GM18508 (cell line): ENCODE data around the gene CEACAM16.
"Not testable (repeated sequence)": the region's sequence is repeated elsewhere in the genome, so short reads cannot be mapped to it uniquely, and the experiment has no call there.

ENCODE experiments used
- ATAC-seq: cut with Tn5 transposase; IDR thresholded peaks from one replicate; pipeline ENCODE4 v1.9.1; 2021; ENCODE audit warnings: moderate number of reproducible peaks; ENCODE audit not compliant: insufficient read depth, unreplicated experiment

The CEACAM16 gene

GRCh38 chr19:44698492-44699201, at the start of gene CEACAM16:
Gene CEACAM16, plus strand, starts transcription at chr19:44699151. Its CDS starts 2,306 bp downstream, at chr19:44701457.
- ATAC-seq = no peak

GRCh38 chr19:44649578-44650145, 49.3 kb upstream of the CEACAM16 start:
- no peak for ATAC-seq

GRCh38 chr19:44653343-44653742, 45.6 kb upstream of the CEACAM16 start:
- no peak for ATAC-seq

- ATAC-seq = no peak
Observed at GRCh38 chr19:44653977-44654774, 44.8 kb upstream of the CEACAM16 start.

GRCh38 chr19:44657211-44657921, 41.6 kb upstream of the CEACAM16 start:
- no peak for ATAC-seq

- no peak for ATAC-seq
Observed at GRCh38 chr19:44658069-44658733, 40.8 kb upstream of the CEACAM16 start.

- ATAC-seq = no peak
Observed at GRCh38 chr19:44660081-44660480, 38.9 kb upstream of the CEACAM16 start.

- no peak for ATAC-seq
Observed at GRCh38 chr19:44661205-44661604, 37.7 kb upstream of the CEACAM16 start.

GRCh38 chr19:44661904-44662303, 37.0 kb upstream of the CEACAM16 start:
- ATAC-seq = no peak

- ATAC-seq = no peak
Observed at GRCh38 chr19:44662691-44663385, 36.1 kb upstream of the CEACAM16 start.

GRCh38 chr19:44663996-44664395, 35.0 kb upstream of the CEACAM16 start:
- ATAC-seq = no peak

GRCh38 chr19:44664976-44665375, 34.0 kb upstream of the CEACAM16 start:
- ATAC-seq = no peak

- no peak for ATAC-seq
Observed at GRCh38 chr19:44666852-44667556, 31.9 kb upstream of the CEACAM16 start.

- no peak for ATAC-seq
Observed at GRCh38 chr19:44668985-44669764, 29.8 kb upstream of the CEACAM16 start.

- ATAC-seq = not testable (repeated sequence)
Observed at GRCh38 chr19:44670027-44670426, 28.9 kb upstream of the CEACAM16 start.

- no peak for ATAC-seq
Observed at GRCh38 chr19:44671400-44671799, 27.6 kb upstream of the CEACAM16 start, which contains the start of gene CEACAM19. Gene CEACAM19, plus strand, starts transcription at chr19:44671482. Its CDS starts 450 bp downstream, at chr19:44671932.

GRCh38 chr19:44672226-44672625, 26.7 kb upstream of the CEACAM16 start:
- ATAC-seq = no peak

- no peak for ATAC-seq
Observed at GRCh38 chr19:44673510-44673909, 25.4 kb upstream of the CEACAM16 start.
